ENCODE results near the gene ADORA1.

ADORA1 gene

GRCh38 chr1:203143641-203144040, 16.1 kb downstream of the ADORA1 start:
- DNase-seq, result no peak

DNA sequence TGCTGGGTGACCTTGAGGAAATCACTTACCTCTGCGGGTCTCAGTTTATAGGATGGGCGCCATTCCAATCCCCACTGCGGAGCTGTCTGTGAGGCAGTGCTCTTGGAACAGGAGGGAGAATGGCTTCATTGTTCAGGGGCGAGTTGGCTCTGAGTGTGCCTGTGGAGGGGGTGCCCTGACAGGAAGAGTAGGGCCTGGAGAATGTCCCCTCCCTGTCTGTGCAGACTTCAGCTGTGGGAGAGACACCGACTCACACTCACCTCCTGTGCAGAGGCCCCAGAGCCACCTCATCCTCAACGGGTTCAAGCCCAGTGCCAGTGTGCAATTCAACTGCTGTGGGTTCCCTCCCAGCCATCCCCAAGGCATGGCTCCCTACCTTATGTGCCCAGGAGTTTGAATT, 17.1 kb downstream of the ADORA1 start:
- DNase-seq, result no peak

DNA sequence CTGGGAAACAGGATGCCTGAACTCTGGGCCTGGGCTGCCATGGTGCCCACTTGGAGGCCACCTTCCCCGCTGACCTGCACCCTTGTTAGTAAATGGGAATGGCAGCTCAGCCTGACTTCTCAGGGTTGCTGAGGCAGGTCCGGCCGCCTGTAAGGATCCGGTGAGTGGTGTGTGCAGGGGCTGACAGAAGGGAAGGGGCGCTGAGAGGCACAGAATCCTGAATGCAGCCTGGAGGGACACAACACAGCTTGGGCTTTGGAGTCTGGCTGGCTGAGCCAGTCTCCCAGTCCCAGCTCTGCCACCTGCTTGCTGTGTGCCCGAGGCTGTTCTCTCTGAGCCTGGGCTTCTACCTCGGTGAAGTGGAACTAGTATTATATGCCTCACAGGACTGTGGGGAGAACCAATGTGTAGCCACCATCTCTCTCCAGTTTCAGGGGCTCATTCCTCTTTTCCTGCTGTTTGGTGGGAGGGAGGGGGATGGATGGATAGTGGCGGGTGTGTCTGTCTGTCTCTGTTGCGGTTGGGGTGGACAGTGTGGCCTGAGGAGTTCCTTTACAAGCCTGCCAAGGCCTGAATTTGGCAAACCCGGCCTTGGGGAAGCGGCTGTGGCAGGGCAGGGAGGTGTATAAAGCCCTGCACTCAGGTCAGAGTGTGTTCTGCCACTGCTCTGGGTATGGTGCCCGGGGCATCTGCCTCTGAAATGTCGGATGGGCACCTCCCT, 18.0 kb downstream of the ADORA1 start:
- DNase-seq, result no peak

- DNase-seq, result no peak
Observed at GRCh38 chr1:203146042-203146369, 18.5 kb downstream of the ADORA1 start.

DNA sequence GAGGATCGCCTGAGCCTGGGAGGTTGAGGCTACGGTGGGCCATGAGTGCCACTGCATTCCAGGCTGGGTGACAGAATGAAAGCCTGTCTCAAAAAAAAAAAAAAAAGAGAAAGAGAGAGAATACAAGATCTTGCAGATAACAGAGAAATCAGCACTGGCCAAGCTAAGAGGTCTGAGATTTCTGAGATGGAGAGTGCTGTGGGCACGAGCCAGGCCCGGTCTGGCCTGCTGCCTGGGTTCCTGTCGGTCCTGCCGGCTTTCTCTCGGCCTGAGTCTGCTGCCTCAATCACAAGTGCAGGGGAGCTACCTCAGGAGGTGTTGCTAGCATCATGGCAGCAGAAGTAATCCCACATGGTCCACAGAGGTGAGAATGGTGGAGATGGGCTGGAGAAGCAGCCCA, 19.0 kb downstream of the ADORA1 start:
- DNase-seq, result no peak

GRCh38 chr1:203147376-203147775, 19.9 kb downstream of the ADORA1 start:
- no peak for DNase-seq

DNA sequence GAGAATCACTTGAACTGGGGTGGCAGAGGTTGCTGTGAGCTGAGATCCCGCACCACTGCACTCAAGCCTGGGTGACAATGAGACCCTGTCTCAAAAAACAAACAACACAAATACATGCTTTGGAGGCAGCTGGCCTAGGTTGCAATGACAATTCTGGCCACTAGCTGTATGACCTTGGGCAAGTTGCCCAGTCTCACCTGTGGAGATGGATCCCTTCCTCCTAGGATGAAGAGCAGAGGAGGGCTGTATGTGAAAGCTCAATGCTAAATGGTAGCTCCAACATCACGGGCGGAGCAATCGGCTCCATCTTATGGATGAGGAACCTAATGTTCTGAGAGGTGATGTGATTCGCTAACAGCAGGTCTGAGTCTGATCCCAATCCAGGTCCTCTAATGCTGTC, 20.6 kb downstream of the ADORA1 start:
- no peak for DNase-seq

DNA sequence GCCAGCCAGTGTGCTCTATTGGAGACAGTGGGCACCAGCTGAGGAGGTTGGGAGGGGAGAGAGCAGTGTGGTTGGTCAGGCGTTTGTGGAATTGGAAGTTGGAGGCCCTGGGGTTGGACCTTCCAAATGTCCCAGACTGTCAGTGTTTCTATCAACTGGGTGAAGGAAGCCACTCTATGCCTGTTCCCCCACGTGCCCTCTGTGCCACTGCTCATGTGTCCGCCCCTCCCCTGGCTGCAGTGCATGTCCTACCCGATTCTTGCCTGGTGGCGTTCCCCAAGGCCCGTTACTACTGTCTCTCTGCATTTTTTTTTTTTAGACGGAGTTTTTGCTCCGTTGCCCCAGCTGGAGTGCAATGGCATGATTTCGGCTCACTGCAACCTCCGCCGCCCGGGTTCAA, 21.1 kb downstream of the ADORA1 start:
- DNase-seq, result no peak

GRCh38 chr1:203149188-203149840, 21.8 kb downstream of the ADORA1 start:
- no peak for DNase-seq

DNA sequence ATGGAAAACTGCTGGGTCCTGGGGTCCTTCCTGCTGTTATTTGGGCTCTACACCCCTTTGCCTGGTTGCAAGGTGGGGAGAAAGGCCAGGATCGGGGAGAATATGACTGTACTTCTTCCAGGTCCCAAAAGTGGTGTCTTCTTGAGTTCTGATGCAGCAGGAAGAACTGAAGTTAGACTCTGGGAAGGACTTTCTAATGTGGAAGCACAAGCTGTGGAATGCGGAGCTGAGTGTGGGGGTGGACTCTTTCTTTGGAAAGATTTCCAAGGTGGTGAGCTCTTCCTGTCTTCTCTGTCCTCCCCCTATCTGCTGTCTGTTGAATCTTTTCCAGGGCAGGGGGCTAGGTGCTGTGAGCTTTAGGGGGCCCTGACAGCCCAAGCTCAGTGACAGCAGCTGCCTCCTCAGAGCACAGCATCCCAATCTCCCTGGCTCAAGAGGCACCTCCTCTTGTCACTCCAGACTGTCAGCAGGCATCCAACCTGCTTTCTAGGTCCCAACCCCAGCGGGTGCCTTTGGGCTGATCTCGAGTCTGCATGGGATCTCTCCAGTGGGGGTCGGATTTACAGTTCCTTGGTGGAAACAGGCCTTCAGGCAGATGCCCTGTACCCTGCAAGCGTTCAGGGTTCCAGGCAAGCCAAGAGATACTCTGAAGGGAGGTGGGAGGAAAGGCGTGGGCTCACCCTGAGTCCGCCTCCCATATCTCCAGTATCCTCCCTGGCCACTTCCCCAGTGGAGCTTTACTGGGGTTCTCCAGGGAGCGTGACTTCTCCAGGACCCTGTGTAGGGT, 23.2 kb downstream of the ADORA1 start:
- no peak for DNase-seq

- DNase-seq, result no peak
Observed at GRCh38 chr1:203151362-203152157, 24.0 kb downstream of the ADORA1 start.

DNA sequence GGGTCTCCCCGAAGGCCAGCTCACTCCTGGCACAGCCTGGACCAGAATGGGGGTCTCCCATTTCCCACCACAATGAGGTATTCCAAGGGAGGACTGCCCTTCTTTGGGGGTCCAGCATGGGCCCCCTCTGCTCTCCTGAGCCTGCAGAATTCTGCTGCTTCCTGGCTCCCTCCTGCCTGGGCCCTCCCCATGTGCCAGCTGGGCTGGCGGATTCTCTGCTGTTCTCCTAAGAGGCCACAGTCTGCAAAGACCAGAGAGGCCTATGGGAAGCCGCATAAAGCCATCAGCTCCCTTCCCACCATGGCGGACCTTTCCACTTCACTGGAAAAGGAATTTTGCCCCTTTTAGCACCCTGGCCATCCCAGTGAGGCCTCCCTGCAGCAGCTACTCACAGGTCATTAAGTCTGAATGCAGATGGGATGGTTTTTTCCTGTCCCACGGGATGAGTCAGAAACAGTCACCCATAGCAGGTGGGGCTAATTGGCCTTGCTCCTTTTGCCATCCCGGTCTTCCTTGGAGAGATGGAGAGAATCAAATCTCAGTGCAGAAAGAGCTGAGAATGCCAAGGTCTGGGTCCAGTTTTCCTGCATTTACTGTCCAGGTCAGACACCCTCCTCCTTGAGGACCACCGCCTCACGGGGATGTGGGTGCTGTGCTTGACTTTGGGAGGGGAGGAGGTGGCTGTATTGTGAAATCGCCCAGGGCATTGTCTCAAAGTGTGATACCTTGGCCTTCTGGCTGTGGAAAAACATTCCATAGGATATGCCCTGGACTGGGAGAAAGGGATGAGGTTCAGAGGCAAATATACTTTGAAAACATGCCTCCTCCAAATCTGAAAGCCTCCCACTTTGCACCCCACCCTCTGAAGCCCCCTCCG, 24.9 kb downstream of the ADORA1 start:
- DNase-seq, result no peak

- DNase-seq, result no peak
Observed at GRCh38 chr1:203153051-203153988, 25.8 kb downstream of the ADORA1 start.

GRCh38 chr1:203153989-203154821, 26.7 kb downstream of the ADORA1 start:
- DNase-seq, result no peak

DNA sequence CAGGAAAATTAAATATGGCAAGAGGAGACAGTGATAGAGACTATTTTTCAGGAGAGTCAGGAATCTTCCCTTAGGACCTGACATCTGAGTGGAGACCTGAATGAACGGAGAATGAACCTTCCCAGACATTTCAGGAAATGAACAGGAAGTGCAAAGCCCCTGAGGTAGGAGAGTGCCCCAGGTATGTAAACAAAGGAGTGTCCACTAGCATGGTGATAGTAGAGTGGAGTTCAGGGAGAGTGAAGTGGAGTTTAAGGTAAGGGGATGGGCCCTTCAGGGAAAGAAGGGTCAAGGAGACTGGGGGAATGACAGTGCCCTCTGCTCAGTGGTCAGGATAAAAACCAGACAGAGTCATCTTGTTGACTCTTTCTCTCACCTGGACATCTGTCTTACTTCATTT, 28.8 kb downstream of the ADORA1 start:
- DNase-seq, result no peak

GRCh38 chr1:203158423-203158822, 30.9 kb downstream of the ADORA1 start:
- DNase-seq, result no peak

GRCh38 chr1:203158960-203159665, 31.6 kb downstream of the ADORA1 start:
- no peak for DNase-seq

- DNase-seq, result no peak
Observed at GRCh38 chr1:203159844-203160243, 32.3 kb downstream of the ADORA1 start.

GRCh38 chr1:203161175-203161574, 33.6 kb downstream of the ADORA1 start:
- DNase-seq, result no peak

Data from activated CD4-positive, alpha-beta T cell treated with anti-CD3 and anti-CD28 coated beads for 1 hour (primary cell).